DOHH2 (cell line): ENCODE data around the gene MCF2L.

Experiments
- H3F3A ChIP-seq: fragments of 200-600 bp; sonication (generic), shearing (Covaris generic); 2 replicates; pipeline ENCODE4 v1.6.0; 2016; ENCODE audit warnings: antibody characterized with exemption, mild to moderate bottlenecking; ENCODE audit not compliant: control insufficient read depth, insufficient read depth
- H3K27ac ChIP-seq: fragments of 200-600 bp; sonication (generic); 2 replicates; pipeline ENCODE4 v1.5.1; 2014; ENCODE audit warnings: low read depth, mild to moderate bottlenecking, low read length, moderate library complexity
- H3K27me3 ChIP-seq: fragments of 200-600 bp; sonication (generic); 2 replicates; pipeline ENCODE4 v1.6.1; 2014; ENCODE audit warnings: mild to moderate bottlenecking, low read length, mixed read lengths; ENCODE audit not compliant: control insufficient read depth
- H3K36me3 ChIP-seq: fragments of 200-600 bp; sonication (generic); 2 replicates; pipeline ENCODE4 v1.6.1; 2014; ENCODE audit warnings: mild to moderate bottlenecking, low read length, moderate library complexity, mixed read lengths; ENCODE audit not compliant: control insufficient read depth
- H3K4me1 ChIP-seq: fragments of 200-600 bp; sonication (generic); 2 replicates; pipeline ENCODE4 v1.6.1; 2014; ENCODE audit warnings: mild to moderate bottlenecking, low read length, mixed read lengths; ENCODE audit not compliant: control insufficient read depth
- H3K4me2 ChIP-seq: fragments of 200-600 bp; sonication (generic); 2 replicates; pipeline ENCODE4 v1.6.0; 2014; ENCODE audit warnings: mild to moderate bottlenecking, low read length, moderate library complexity
- H3K4me3 ChIP-seq: fragments of 200-600 bp; sonication (generic); 2 replicates; pipeline ENCODE4 v1.5.1; 2014; ENCODE audit warnings: mild to moderate bottlenecking, low read length, mixed read lengths
- H3K79me2 ChIP-seq: fragments of 200-600 bp; sonication (generic); 2 replicates; pipeline ENCODE4 v1.6.1; 2014; ENCODE audit warnings: mild to moderate bottlenecking, low read length, mixed read lengths; ENCODE audit not compliant: control insufficient read depth
- H3K9me2 ChIP-seq: fragments of 200-600 bp; sonication (generic); replicated peaks from 2 replicates; pipeline ENCODE4 v1.6.1; 2014; ENCODE audit warnings: mild to moderate bottlenecking, low read length, mixed read lengths; ENCODE audit not compliant: control insufficient read depth
- H3K9me3 ChIP-seq: fragments of 200-600 bp; sonication (generic); 2 replicates; pipeline ENCODE4 v1.6.1; 2014; ENCODE audit warnings: antibody characterized with exemption, low read length, mixed read lengths; ENCODE audit not compliant: control insufficient read depth, insufficient read depth
- H4K20me1 ChIP-seq: fragments of 200-600 bp; sonication (generic); 2 replicates; pipeline ENCODE4 v1.6.0; 2014; ENCODE audit warnings: low read depth, mild to moderate bottlenecking, antibody characterized with exemption, low read length, moderate library complexity; ENCODE audit not compliant: control insufficient read depth, insufficient read depth
- CTCF ChIP-seq: fragments of 200-600 bp; sonication (generic); IDR thresholded peaks from one replicate; pipeline ENCODE4 v1.5.1; 2014; ENCODE audit warnings: antibody characterized with exemption, mild to moderate bottlenecking, low read depth, low read length; ENCODE audit not compliant: poor library complexity, severe bottlenecking
- EZH2phosphoT487 ChIP-seq: fragments of 200-600 bp; sonication (generic); IDR thresholded peaks from 2 replicates; pipeline ENCODE4 v1.6.1; 2017; ENCODE audit warnings: borderline replicate concordance, mild to moderate bottlenecking, antibody characterized with exemption, low read length, moderate library complexity, mixed read lengths

The MCF2L gene

GRCh38 chr13:113034451-113035212 lies 65.6 kb downstream of the MCF2L start:
- H4K20me1 ChIP-seq, result no peaks in the 10 kb centered on the region
- H3K9me3 ChIP-seq, result peaks cover 17% of the 10 kb centered on the region
- H3K4me2 ChIP-seq, result no peak overlapping the region
- no peaks in the 10 kb centered on the region for H3F3A ChIP-seq
- H3K4me1 ChIP-seq, result no peaks in the 10 kb centered on the region
- H3K27me3 ChIP-seq, result no peaks in the 10 kb centered on the region
- no peaks in the 10 kb centered on the region for H3K36me3 ChIP-seq
- H3K4me3 ChIP-seq, result no peak overlapping the region
- no peaks in the 10 kb centered on the region for H3K9me2 ChIP-seq
- no peak for TF ChIP-seq CTCF
- no peak for TF ChIP-seq EZH2phosphoT487
- H3K27ac ChIP-seq, result no peak overlapping the region
- H3K79me2 ChIP-seq, result no peaks in the 10 kb centered on the region

- Histone ChIP-seq H3K9me2 (no peaks in the 10 kb centered on the region), H3K79me2 (no peaks in the 10 kb centered on the region), H3K4me2 (no peak overlapping the region), H3K27ac (no peak overlapping the region), H3K27me3 (no peaks in the 10 kb centered on the region), H3K4me1 (no peaks in the 10 kb centered on the region), H3K4me3 (no peak overlapping the region), H3F3A (no peaks in the 10 kb centered on the region), H4K20me1 (no peaks in the 10 kb centered on the region), H3K9me3 (peaks cover 17% of the 10 kb centered on the region), H3K36me3 (no peaks in the 10 kb centered on the region)
- TF ChIP-seq EZH2phosphoT487, result no peak
- TF ChIP-seq CTCF, result no peak
Observed at GRCh38 chr13:113035213-113035800, 66.3 kb downstream of the MCF2L start.

- Histone ChIP-seq H3F3A (no peaks in the 10 kb centered on the region), H3K27ac (no peak overlapping the region), H3K36me3 (no peaks in the 10 kb centered on the region), H3K27me3 (no peaks in the 10 kb centered on the region), H3K79me2 (no peaks in the 10 kb centered on the region), H3K4me2 (no peak overlapping the region), H4K20me1 (no peaks in the 10 kb centered on the region), H3K4me1 (no peaks in the 10 kb centered on the region), H3K9me2 (no peaks in the 10 kb centered on the region), H3K9me3 (peaks cover 17% of the 10 kb centered on the region), H3K4me3 (no peak overlapping the region)
- TF ChIP-seq EZH2phosphoT487 (no peak), CTCF (no peak)
Observed at GRCh38 chr13:113036401-113036800, 67.4 kb downstream of the MCF2L start.
